ENCODE results near the gene BAZ2B. TPM values are rescaled to one million over a fixed set of nuclear protein-coding genes. Genes with fewer than 3 reads are reported as not detected.

The BAZ2B gene
- total and polyA plus RNA-seq, 12 donors = 18.9 to 137 (median 68.0) TPM

- intact Hi-C loops (cut with DNase I) = no loop called here
- TF ChIP-seq POLR2A (IDR thresholded peaks at IDR 0.05) (no peak), CTCF (IDR thresholded peaks at IDR 0.05) (no peak)
- H3K4me3 ChIP-seq = no peak overlapping the region
- no peaks in the 10 kb centered on the region for H3K27me3 ChIP-seq
- no peaks in the 10 kb centered on the region for H3K36me3 ChIP-seq (replicated peaks in 1 of 2)
- DNase-seq = no peak
- H3K27ac ChIP-seq = no peak overlapping the region
- 78 to 95% (median 86%) methylated on average over 4 of the region's 4 CpGs for WGBS, 4 donors
- H3K4me1 ChIP-seq (replicated peaks in 1 of 2) = no peaks in the 10 kb centered on the region
- no peaks in the 10 kb centered on the region for H3K9me3 ChIP-seq (replicated peaks in 1 of 3)
Observed at GRCh38 chr2:159555651-159556392, 60.5 kb downstream of the BAZ2B start.

GRCh38 chr2:159553727-159554126 is 62.6 kb downstream of the BAZ2B start:
- intact Hi-C loops (cut with DNase I) = no loop called here
- no peaks in the 10 kb centered on the region for H3K36me3 ChIP-seq (replicated peaks in 1 of 2)

GRCh38 chr2:159551806-159552205 is 64.5 kb downstream of the BAZ2B start:
- Histone ChIP-seq H3K27ac (no peak overlapping the region), H3K4me1 (replicated peaks in 1 of 2) (no peaks in the 10 kb centered on the region), H3K36me3 (replicated peaks in 1 of 2) (no peaks in the 10 kb centered on the region), H3K9me3 (replicated peaks in 1 of 3) (no peaks in the 10 kb centered on the region), H3K27me3 (no peaks in the 10 kb centered on the region), H3K4me3 (no peak overlapping the region)
- WGBS, 4 donors = 87 to 96% (median 91%) methylated on average over 1 of the region's 1 CpG
- intact Hi-C loops (cut with DNase I) = no loop called here
- DNase-seq = no peak
- TF ChIP-seq CTCF (IDR thresholded peaks at IDR 0.05) = no peak
- no peak for TF ChIP-seq POLR2A (IDR thresholded peaks at IDR 0.05)

More at GRCh38 chr2:159553727-159554126, 62.6 kb downstream of the BAZ2B start:
- Histone ChIP-seq H3K4me3 (no peak overlapping the region), H3K4me1 (replicated peaks in 1 of 2) (no peaks in the 10 kb centered on the region), H3K9me3 (replicated peaks in 1 of 3) (no peaks in the 10 kb centered on the region), H3K27me3 (no peaks in the 10 kb centered on the region), H3K27ac (no peak overlapping the region)
- no peak for DNase-seq
- WGBS, 4 donors = 68 to 87% (median 76%) methylated on average over 1 of the region's 1 CpG
- no peak for TF ChIP-seq POLR2A (IDR thresholded peaks at IDR 0.05)
- TF ChIP-seq CTCF (IDR thresholded peaks at IDR 0.05) = no peak

GRCh38 chr2:159550231-159550630 is 66.1 kb downstream of the BAZ2B start:
- 87 to 96% (median 89%) methylated on average over 2 of the region's 2 CpGs for WGBS, 4 donors
- intact Hi-C loops (cut with DNase I) = no loop called here
- H3K27ac ChIP-seq = no peak overlapping the region

More at GRCh38 chr2:159550231-159550630, 66.1 kb downstream of the BAZ2B start:
- H3K9me3 ChIP-seq (replicated peaks in 1 of 3) = no peaks in the 10 kb centered on the region
- H3K27me3 ChIP-seq = no peaks in the 10 kb centered on the region
- no peak for TF ChIP-seq CTCF (IDR thresholded peaks at IDR 0.05)
- no peak for TF ChIP-seq POLR2A (IDR thresholded peaks at IDR 0.05)
- H3K4me1 ChIP-seq (replicated peaks in 1 of 2) = no peaks in the 10 kb centered on the region
- no peaks in the 10 kb centered on the region for H3K36me3 ChIP-seq (replicated peaks in 1 of 2)
- H3K4me3 ChIP-seq = no peak overlapping the region
- no peak for DNase-seq

Data from adrenal gland (tissue), 12 donors.